Measurements from ENCODE around the gene GASK1B. TPM values are rescaled to one million over a fixed set of nuclear protein-coding genes. Genes with fewer than 3 reads are reported as not detected.

GASK1B gene
- total RNA-seq, 2 donors from 2014 or later, result 15.5 to 22.3 TPM

DNA sequence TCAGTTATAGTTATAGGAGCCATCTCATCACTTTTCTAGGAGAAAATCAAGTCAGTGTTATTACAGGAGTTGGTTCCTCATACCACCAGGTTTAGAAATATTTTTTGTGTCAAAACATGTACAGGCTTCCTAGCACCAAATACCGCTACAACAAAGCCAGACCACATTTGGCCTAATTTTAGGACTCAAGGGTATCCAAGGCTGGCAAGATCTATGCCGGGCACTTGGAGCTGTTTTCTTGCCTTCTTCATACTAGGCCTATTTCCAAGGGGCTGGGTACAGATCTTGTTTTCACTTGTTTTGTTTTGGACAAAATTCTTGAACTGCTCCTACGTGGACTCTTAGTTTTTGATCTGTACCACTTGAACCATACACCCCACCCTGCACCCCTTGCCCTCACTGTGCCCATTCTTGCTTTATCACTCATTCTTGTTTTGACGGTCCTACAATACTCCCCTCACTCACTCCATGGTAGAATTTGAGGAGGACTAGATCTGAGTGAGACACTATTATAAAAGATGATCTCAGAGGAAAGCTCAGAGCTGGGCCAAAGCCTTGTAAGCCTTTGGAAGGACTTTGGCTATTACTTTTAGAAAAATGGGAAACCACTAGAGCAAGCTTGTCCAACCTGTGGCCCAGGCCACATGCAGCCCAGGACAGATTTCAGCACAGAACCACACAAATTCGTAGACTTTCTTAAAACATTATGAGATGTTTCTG, 19.8 kb upstream of the GASK1B start:
- intact Hi-C loops (cut with DNase I), result no loop called here
- WGBS, 2 donors, result 79 to 81% methylated on average over 5 of the region's 5 CpGs
- no peak for ATAC-seq
- DNase-seq, result no peak
- H3K9me3 ChIP-seq, result no peaks in the 10 kb centered on the region
- no peaks in the 10 kb centered on the region for H3K27me3 ChIP-seq
- TF ChIP-seq, protein P1, sequence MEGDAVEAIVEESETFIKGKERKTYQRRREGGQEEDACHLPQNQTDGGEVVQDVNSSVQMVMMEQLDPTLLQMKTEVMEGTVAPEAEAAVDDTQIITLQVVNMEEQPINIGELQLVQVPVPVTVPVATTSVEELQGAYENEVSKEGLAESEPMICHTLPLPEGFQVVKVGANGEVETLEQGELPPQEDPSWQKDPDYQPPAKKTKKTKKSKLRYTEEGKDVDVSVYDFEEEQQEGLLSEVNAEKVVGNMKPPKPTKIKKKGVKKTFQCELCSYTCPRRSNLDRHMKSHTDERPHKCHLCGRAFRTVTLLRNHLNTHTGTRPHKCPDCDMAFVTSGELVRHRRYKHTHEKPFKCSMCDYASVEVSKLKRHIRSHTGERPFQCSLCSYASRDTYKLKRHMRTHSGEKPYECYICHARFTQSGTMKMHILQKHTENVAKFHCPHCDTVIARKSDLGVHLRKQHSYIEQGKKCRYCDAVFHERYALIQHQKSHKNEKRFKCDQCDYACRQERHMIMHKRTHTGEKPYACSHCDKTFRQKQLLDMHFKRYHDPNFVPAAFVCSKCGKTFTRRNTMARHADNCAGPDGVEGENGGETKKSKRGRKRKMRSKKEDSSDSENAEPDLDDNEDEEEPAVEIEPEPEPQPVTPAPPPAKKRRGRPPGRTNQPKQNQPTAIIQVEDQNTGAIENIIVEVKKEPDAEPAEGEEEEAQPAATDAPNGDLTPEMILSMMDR (IDR thresholded peaks at IDR 0.05), result no peak
- TF ChIP-seq POLR2A (IDR thresholded peaks at IDR 0.05), result no peak
- no peak overlapping the region for H3K27ac ChIP-seq
- no peaks in the 10 kb centered on the region for H3K36me3 ChIP-seq (replicated peaks in 1 of 2; ENCODE audit: insufficient read depth in 1 of 2, low read depth in 2 of 2)
- H3K4me1 ChIP-seq, result no peaks in the 10 kb centered on the region
- H3K4me3 ChIP-seq, result no peak overlapping the region

DNA sequence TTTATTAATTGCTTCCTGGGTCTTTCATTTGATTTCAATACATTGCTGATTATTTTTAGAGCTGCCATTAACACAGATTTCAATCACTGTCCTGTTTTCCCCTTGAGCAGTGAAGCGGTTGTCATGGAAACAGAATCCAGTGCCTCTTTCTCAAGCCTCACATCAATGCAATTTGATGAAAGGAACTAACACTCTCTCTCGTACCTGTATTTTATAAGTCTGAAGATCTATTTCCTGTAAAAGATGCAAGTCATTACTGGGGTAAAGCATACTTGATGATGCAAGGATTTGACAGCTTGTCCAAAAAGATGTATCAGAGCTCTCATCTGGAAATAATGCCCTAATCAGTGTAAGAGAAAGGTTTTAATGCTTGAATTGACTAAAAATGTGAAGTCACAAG, 17.9 kb upstream of the GASK1B start:
- no peak overlapping the region for H3K4me3 ChIP-seq
- DNase-seq (no peak), ATAC-seq (no peak)
- no peaks in the 10 kb centered on the region for H3K27me3 ChIP-seq
- TF ChIP-seq, protein P1 (IDR thresholded peaks at IDR 0.05), result no peak
- TF ChIP-seq POLR2A (IDR thresholded peaks at IDR 0.05), result no peak
- no peaks in the 10 kb centered on the region for H3K4me1 ChIP-seq
- 70 to 73% methylated on average over 2 of the region's 2 CpGs for WGBS, 2 donors
- H3K36me3 ChIP-seq (replicated peaks in 1 of 2; ENCODE audit: insufficient read depth in 1 of 2, low read depth in 2 of 2), result no peaks in the 10 kb centered on the region
- intact Hi-C loops (cut with DNase I), result no loop called here
- no peaks in the 10 kb centered on the region for H3K9me3 ChIP-seq
- no peak overlapping the region for H3K27ac ChIP-seq

DNA sequence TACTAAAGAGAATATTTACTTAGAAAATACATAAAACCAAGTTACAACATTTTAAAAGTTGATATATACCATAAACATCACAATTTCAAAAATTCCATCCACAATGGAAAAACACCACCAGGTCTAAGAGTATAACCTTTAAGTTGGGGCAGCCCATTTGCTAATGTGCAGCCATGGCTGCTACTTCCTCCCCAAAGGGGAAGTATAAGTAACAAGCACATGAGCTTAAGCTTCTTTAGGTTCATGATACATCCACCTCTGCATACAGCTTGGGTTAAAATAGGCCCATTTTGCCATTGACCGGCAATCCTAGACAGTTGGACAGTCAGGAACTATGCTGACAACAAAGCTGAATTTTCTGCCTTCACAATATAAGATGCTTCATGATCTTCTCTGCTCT, 16.6 kb upstream of the GASK1B start:
- no peak for TF ChIP-seq POLR2A (IDR thresholded peaks at IDR 0.05)
- ATAC-seq (no peak), DNase-seq (no peak)
- intact Hi-C loops (cut with DNase I), result no loop called here
- Histone ChIP-seq H3K4me3 (no peak overlapping the region), H3K9me3 (no peaks in the 10 kb centered on the region), H3K36me3 (replicated peaks in 1 of 2; ENCODE audit: insufficient read depth in 1 of 2, low read depth in 2 of 2) (no peaks in the 10 kb centered on the region), H3K4me1 (no peaks in the 10 kb centered on the region), H3K27ac (no peak overlapping the region), H3K27me3 (no peaks in the 10 kb centered on the region)
- WGBS, 2 donors, result 92 to 95% methylated on average over 1 of the region's 1 CpG

DNA sequence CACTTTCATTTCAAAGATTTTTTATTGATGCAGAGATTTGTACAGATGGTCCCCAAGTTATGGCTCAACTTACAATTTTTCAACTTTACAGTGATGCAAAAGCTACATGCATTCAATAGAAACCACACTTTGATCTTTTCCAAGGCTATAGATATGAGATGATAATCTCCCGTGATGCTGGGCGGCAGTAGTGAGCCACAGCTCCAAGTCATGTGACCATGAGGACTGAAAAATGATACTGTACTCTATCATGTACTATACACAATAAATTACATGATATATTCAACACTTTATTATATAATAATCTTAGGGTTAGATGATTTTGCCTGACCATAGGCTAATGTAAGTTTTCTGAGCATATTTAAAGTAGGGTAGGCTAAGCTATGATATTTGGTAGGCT, 14.0 kb upstream of the GASK1B start:
- DNase-seq (no peak), ATAC-seq (no peak)
- H3K4me3 ChIP-seq, result no peak overlapping the region
- no peaks in the 10 kb centered on the region for H3K27me3 ChIP-seq
- intact Hi-C loops (cut with DNase I), result no loop called here
- H3K9me3 ChIP-seq, result no peaks in the 10 kb centered on the region
- no peaks in the 10 kb centered on the region for H3K36me3 ChIP-seq (replicated peaks in 1 of 2; ENCODE audit: insufficient read depth in 1 of 2, low read depth in 2 of 2)
- WGBS, 2 donors, result 25 to 30% methylated on average over 2 of the region's 2 CpGs
- no peaks in the 10 kb centered on the region for H3K4me1 ChIP-seq
- no peak overlapping the region for H3K27ac ChIP-seq
- TF ChIP-seq, protein P1 (IDR thresholded peaks at IDR 0.05), result no peak
- TF ChIP-seq POLR2A (IDR thresholded peaks at IDR 0.05), result no peak

DNA sequence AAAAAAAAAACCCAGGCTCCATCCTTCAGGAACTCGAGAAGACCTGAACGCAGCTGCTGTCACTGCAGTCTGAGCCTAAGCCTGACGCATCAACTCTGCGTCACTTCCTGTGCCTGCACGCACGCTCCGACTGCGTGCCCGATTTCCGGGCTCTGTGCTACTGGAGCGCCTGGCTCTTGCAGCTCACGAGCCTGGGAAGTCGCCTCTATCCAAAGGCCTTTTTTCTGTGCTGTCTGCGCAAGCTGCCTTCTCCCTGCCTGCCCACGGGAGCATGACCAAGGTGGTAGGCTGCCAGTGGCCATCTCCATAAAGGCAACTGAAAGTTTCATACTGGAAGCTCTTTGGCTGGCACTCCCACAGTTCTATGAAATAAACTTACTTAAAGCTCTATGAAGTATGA, 9.9 kb upstream of the GASK1B start:
- no peak overlapping the region for H3K4me3 ChIP-seq
- TF ChIP-seq POLR2A (IDR thresholded peaks at IDR 0.05), result no peak
- TF ChIP-seq, protein P1 (IDR thresholded peaks at IDR 0.05), result no peak
- no peak for ATAC-seq
- H3K27me3 ChIP-seq, result no peaks in the 10 kb centered on the region
- no peaks in the 10 kb centered on the region for H3K36me3 ChIP-seq (replicated peaks in 1 of 2; ENCODE audit: insufficient read depth in 1 of 2, low read depth in 2 of 2)
- intact Hi-C loops (cut with DNase I), result no loop called here
- no peaks in the 10 kb centered on the region for H3K4me1 ChIP-seq
- DNase-seq, result no peak
- no peaks in the 10 kb centered on the region for H3K9me3 ChIP-seq
- WGBS, 2 donors, result 95 to 96% methylated on average over 15 of the region's 15 CpGs
- no peak overlapping the region for H3K27ac ChIP-seq
